ENCODE measurements around the gene MBOAT1.

MBOAT1 gene

DNA sequence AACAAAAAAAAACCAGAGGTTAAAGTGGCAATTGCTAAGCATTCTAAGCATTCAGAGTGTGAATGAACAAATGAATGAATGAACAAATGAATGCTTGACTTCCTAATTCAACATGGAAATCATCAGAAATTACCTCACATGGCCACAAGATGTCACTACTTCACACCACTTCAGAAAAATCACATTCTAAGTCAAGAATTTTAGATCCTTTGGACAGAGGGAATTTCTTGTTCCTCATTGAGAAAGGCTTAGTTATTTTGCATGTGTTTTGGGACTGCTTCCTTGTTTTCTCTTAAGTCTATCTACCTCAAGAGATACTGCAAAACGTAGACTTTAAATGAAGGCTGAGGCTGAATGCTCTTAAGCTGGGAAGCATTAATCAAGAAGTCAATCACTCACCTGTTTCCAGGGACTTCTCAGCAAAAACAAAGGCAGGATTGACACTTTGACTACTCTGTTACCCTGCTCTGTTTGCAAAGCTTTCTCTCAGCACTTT, 120.2 kb downstream of the MBOAT1 start:
- no peaks in the 10 kb centered on the region for H3K36me3 ChIP-seq (ENCODE audit: insufficient read depth, low read length)
- peak overlapping the region; percentile 11; the same call in 1 of the 2 replicates for H3K9ac ChIP-seq (ENCODE audit: low read depth, low read length)
- no peak overlapping the region for H3K4me3 ChIP-seq (ENCODE audit: low read length)
- peak overlapping the region; percentile 70 for H3K27ac ChIP-seq (ENCODE audit: low read depth, low read length)
- peaks cover 20% of the 10 kb centered on the region for H3K4me1 ChIP-seq (ENCODE audit: insufficient read depth, low read length)
- 0% methylated on average over 1 of the region's 1 CpG for WGBS
- peaks cover 3% of the 10 kb centered on the region; the same call in 1 of the 2 replicates for H3K9me3 ChIP-seq (ENCODE audit: insufficient read depth, low read depth, low read length)
- no peaks in the 10 kb centered on the region for H3K27me3 ChIP-seq (ENCODE audit: insufficient read depth, low read length)

DNA sequence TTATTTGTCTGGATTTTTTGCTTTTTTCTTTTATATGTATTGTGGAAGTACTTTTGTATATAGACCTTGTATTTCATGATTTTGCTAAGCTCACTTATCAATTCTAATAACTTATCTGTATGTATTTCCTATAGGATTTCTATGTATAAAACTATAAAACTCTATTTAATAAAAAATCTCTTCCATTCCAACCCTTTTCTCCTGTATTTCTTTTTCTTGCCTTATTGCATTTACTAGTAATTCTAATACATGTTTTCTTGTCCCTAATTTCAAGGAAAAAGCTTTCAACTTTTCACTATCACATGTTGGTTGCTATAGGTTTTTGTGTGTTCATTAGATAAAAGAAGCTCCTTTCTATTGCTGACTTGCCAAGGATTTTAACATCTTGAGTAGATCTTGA, 125.3 kb downstream of the MBOAT1 start:
- H3K4me3 ChIP-seq (ENCODE audit: low read length) = no peak overlapping the region
- peaks cover 10% of the 10 kb centered on the region; the same call in 1 of the 2 replicates for H3K9me3 ChIP-seq (ENCODE audit: insufficient read depth, low read depth, low read length)
- no peak overlapping the region for H3K27ac ChIP-seq (ENCODE audit: low read depth, low read length)
- H3K9ac ChIP-seq (ENCODE audit: low read depth, low read length) = no peak overlapping the region
- H3K27me3 ChIP-seq (ENCODE audit: insufficient read depth, low read length) = no peaks in the 10 kb centered on the region
- no peaks in the 10 kb centered on the region for H3K4me1 ChIP-seq (ENCODE audit: insufficient read depth, low read length)
- H3K36me3 ChIP-seq (ENCODE audit: insufficient read depth, low read length) = no peaks in the 10 kb centered on the region

DNA sequence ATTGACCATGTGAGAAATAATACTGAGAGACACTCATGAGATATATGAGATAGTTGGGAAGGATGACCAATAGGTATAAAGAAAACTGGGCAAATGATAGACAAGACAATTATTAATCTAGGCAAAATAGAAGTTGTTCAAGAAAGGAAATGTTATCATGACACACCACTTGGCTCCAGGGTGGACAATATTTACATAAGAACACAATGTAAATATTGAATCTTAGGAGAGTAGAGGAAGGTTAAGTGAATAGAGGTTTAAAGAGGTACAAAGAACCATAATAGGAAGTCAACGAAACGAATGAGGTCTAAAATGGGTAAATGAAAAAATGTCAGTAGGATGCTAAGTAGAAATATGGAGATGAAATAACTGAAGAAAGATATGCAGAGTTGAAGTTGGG, 126.5 kb downstream of the MBOAT1 start:
- no peaks in the 10 kb centered on the region for H3K36me3 ChIP-seq (ENCODE audit: insufficient read depth, low read length)
- H3K27me3 ChIP-seq (ENCODE audit: insufficient read depth, low read length) = no peaks in the 10 kb centered on the region

DNA sequence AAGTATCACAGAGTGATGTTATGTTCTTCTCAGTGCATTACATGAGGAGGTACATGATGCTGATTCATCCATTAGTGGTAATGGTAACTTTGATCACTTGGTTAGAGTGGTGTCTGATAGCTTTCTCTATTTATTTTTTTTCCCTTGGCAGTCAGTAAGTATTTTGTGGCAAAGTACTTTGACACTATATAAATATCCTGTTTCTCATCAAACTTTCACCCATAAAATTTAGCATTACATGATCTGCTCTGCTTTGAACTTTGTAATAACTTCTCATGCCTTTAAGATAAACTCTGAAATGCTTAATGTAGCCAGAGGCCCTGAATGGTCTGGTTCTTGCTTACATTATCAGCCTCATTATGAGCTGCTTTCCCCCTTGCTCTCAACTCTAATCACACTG, 127.9 kb downstream of the MBOAT1 start:
- no peak overlapping the region for H3K27ac ChIP-seq (ENCODE audit: low read depth, low read length)
- no peak overlapping the region for H3K4me3 ChIP-seq (ENCODE audit: low read length)
- peaks cover 10% of the 10 kb centered on the region; the same call in 1 of the 2 replicates for H3K9me3 ChIP-seq (ENCODE audit: insufficient read depth, low read depth, low read length)
- H3K4me1 ChIP-seq (ENCODE audit: insufficient read depth, low read length) = no peaks in the 10 kb centered on the region
- H3K36me3 ChIP-seq (ENCODE audit: insufficient read depth, low read length) = no peaks in the 10 kb centered on the region
- no peaks in the 10 kb centered on the region for H3K27me3 ChIP-seq (ENCODE audit: insufficient read depth, low read length)
- no peak overlapping the region for H3K9ac ChIP-seq (ENCODE audit: low read depth, low read length)

More for the DNA sequence above, 126.5 kb downstream of the MBOAT1 start:
- no peak overlapping the region for H3K4me3 ChIP-seq (ENCODE audit: low read length)
- H3K9me3 ChIP-seq (ENCODE audit: insufficient read depth, low read depth, low read length) = peaks cover 10% of the 10 kb centered on the region; the same call in 1 of the 2 replicates
- 93% methylated on average over 2 of the region's 2 CpGs for WGBS
- H3K9ac ChIP-seq (ENCODE audit: low read depth, low read length) = no peak overlapping the region
- no peak overlapping the region for H3K27ac ChIP-seq (ENCODE audit: low read depth, low read length)
- no peaks in the 10 kb centered on the region for H3K4me1 ChIP-seq (ENCODE audit: insufficient read depth, low read length)

DNA sequence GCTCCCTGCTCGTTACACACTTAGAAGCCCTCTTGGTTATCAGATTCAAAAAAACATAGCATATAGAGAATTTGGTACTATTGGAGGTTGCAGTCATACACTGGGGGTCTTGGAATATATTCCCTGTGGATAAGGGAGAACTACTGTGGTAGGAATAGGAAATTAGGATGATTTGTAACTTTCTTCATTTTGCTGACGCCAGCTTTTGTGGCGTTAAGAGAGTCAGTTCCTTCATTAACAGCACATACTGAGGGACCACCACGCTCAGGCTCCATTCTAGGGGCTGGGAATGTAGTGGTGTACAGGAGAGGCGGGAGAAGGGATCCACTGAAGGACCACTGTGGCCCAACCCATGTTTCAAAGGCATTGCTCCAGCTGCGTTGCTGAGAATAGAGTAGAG, 140.3 kb downstream of the MBOAT1 start:
- Histone ChIP-seq H3K27me3 (ENCODE audit: insufficient read depth, low read length) (no peaks in the 10 kb centered on the region), H3K36me3 (ENCODE audit: insufficient read depth, low read length) (no peaks in the 10 kb centered on the region), H3K27ac (ENCODE audit: low read depth, low read length) (no peak overlapping the region), H3K9ac (ENCODE audit: low read depth, low read length) (no peak overlapping the region), H3K4me3 (ENCODE audit: low read length) (no peak overlapping the region), H3K9me3 (ENCODE audit: insufficient read depth, low read depth, low read length) (peaks cover 10% of the 10 kb centered on the region; the same call in 1 of the 2 replicates), H3K4me1 (ENCODE audit: insufficient read depth, low read length) (no peaks in the 10 kb centered on the region)
- WGBS = 92% methylated on average over 6 of the region's 6 CpGs

DNA sequence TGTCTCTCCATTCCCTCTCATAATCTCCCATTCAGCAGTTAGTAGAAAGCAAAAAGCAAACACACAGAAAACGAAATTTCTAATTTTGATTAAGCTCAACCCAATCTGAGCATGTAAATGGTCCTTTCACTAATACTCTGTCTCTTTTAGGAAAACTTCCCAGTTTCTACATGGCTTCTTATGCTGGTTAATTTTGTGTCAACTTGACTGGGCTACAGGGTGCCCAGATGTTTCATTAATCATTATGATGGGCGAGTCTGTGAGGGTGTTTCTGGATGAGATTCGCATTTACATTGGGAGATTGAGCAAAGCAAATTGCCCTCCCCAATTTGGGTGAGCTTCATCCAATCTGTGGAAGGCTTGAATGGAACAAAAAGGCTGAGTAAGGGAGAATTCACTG, 142.2 kb downstream of the MBOAT1 start:
- no peak overlapping the region for H3K27ac ChIP-seq (ENCODE audit: low read depth, low read length)
- WGBS = 87% methylated on average over 3 of the region's 3 CpGs
- no peaks in the 10 kb centered on the region for H3K4me1 ChIP-seq (ENCODE audit: insufficient read depth, low read length)
- no peaks in the 10 kb centered on the region for H3K36me3 ChIP-seq (ENCODE audit: insufficient read depth, low read length)
- no peaks in the 10 kb centered on the region for H3K27me3 ChIP-seq (ENCODE audit: insufficient read depth, low read length)
- H3K9me3 ChIP-seq (ENCODE audit: insufficient read depth, low read depth, low read length) = peaks cover 10% of the 10 kb centered on the region; the same call in 1 of the 2 replicates
- H3K4me3 ChIP-seq (ENCODE audit: low read length) = no peak overlapping the region
- H3K9ac ChIP-seq (ENCODE audit: low read depth, low read length) = no peak overlapping the region

DNA sequence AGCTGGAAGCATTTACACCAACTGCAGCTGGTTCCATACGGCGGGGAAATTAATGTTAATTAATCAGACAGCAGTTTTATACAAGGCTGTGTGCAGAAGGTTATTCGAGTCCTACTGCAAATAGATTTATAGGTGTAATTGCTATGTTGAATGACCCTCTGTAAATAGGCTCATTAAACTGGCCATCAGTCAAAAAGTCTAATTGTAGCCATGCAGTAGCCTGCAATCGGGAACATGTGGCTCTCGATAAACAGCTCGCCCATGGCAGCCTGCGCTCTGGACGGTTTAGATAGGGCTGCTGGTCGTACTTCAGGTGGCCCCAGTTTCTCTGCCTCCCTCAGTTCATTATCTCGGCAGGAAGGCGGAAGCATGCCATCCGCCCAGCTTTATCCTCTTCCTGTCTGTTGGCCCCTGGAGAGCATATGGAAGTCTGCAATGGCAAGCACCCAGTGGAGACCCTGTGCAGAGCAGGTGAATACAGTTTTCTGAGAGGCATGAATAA, 143.2 kb downstream of the MBOAT1 start:
- no peaks in the 10 kb centered on the region for H3K4me1 ChIP-seq (ENCODE audit: insufficient read depth, low read length)
- H3K4me3 ChIP-seq (ENCODE audit: low read length) = no peak overlapping the region
- no peaks in the 10 kb centered on the region for H3K27me3 ChIP-seq (ENCODE audit: insufficient read depth, low read length)
- no peak overlapping the region for H3K9ac ChIP-seq (ENCODE audit: low read depth, low read length)
- no peaks in the 10 kb centered on the region for H3K36me3 ChIP-seq (ENCODE audit: insufficient read depth, low read length)
- no peak overlapping the region for H3K27ac ChIP-seq (ENCODE audit: low read depth, low read length)
- 93% methylated on average over 12 of the region's 12 CpGs for WGBS
- peaks cover 10% of the 10 kb centered on the region; the same call in 1 of the 2 replicates for H3K9me3 ChIP-seq (ENCODE audit: insufficient read depth, low read depth, low read length)

DNA sequence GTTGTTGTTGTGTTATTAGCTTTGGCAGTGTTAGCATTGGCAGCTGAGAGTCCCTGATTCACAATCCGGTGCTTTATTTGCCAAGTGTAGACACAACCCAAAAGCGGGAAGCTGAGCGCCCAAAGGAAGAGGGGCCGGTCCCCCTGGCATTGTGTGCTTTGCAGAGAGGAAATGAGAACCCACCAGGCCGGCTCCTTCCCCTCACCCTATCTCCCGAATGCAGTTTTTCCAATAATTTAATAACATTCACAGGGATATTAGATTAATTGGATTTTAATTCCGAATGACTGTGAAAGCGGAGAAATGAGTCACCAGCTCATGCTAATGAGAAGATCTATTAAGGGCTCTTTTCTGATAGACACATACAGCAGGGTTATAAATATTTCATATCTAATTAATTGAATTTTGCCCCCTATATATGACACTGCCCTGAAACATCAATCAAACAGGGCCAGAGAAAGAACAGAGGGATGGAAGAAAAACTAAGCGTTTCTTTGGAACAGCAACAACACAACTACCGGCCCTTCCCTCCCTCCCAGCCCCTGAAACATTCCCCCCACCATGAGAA, 143.8 kb downstream of the MBOAT1 start:
- Histone ChIP-seq H3K4me1 (ENCODE audit: insufficient read depth, low read length) (no peaks in the 10 kb centered on the region), H3K9me3 (ENCODE audit: insufficient read depth, low read depth, low read length) (peaks cover 10% of the 10 kb centered on the region; the same call in 1 of the 2 replicates), H3K4me3 (ENCODE audit: low read length) (no peak overlapping the region), H3K27me3 (ENCODE audit: insufficient read depth, low read length) (no peaks in the 10 kb centered on the region), H3K36me3 (ENCODE audit: insufficient read depth, low read length) (no peaks in the 10 kb centered on the region), H3K9ac (ENCODE audit: low read depth, low read length) (no peak overlapping the region), H3K27ac (ENCODE audit: low read depth, low read length) (no peak overlapping the region)
- 90% methylated on average over 6 of the region's 10 CpGs for WGBS

DNA sequence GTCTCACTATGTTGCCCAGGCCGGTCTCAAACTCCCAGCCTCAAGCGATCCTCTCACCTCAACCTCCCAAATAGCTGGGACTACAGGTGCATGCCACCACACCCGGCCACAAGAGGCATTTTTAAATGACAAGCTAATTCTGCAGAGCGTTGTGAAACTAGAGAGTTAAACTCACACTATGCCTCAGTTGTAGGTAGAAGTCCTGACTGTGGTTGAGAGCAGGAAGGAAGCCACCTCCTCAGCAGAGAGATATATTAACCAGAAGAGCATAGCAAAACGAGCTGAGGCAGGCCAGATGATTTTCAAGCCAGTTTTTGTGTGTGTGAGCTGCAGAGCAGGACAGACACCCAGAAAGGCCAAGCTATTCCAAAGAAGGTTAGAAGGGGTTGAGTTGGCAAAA, 150.3 kb downstream of the MBOAT1 start:
- Histone ChIP-seq H3K27me3 (ENCODE audit: insufficient read depth, low read length) (no peaks in the 10 kb centered on the region), H3K4me3 (ENCODE audit: low read length) (no peak overlapping the region), H3K9me3 (ENCODE audit: insufficient read depth, low read depth, low read length) (no peaks in the 10 kb centered on the region), H3K27ac (ENCODE audit: low read depth, low read length) (no peak overlapping the region), H3K9ac (ENCODE audit: low read depth, low read length) (no peak overlapping the region), H3K36me3 (ENCODE audit: insufficient read depth, low read length) (no peaks in the 10 kb centered on the region), H3K4me1 (ENCODE audit: insufficient read depth, low read length) (no peaks in the 10 kb centered on the region)
- WGBS = 90% methylated on average over 5 of the region's 5 CpGs

DNA sequence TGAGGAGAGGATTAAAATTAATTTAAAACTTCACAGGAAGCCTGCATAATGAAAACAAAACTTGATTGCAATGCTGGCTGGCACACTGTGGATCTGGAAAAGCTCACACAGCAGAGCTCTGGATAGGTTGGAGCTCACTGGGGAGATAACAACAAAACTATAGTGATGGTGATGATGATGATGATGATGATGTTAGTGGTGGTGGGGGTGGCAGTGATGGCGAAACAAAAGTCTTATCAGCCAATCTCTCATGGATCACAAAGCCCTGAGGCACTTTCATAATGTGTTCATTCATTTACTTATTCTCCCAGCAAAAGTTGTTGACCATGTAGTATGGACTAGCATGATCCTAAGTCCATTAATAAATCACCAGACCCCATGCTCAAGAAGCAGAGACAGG, 152.0 kb downstream of the MBOAT1 start:
- Histone ChIP-seq H3K27me3 (ENCODE audit: insufficient read depth, low read length) (no peaks in the 10 kb centered on the region), H3K9me3 (ENCODE audit: insufficient read depth, low read depth, low read length) (no peaks in the 10 kb centered on the region), H3K9ac (ENCODE audit: low read depth, low read length) (no peak overlapping the region), H3K27ac (ENCODE audit: low read depth, low read length) (no peak overlapping the region), H3K4me1 (ENCODE audit: insufficient read depth, low read length) (no peaks in the 10 kb centered on the region), H3K4me3 (ENCODE audit: low read length) (no peak overlapping the region), H3K36me3 (ENCODE audit: insufficient read depth, low read length) (no peaks in the 10 kb centered on the region)
- no CpG with 5 or more reads among the region's 1 CpG for WGBS

DNA sequence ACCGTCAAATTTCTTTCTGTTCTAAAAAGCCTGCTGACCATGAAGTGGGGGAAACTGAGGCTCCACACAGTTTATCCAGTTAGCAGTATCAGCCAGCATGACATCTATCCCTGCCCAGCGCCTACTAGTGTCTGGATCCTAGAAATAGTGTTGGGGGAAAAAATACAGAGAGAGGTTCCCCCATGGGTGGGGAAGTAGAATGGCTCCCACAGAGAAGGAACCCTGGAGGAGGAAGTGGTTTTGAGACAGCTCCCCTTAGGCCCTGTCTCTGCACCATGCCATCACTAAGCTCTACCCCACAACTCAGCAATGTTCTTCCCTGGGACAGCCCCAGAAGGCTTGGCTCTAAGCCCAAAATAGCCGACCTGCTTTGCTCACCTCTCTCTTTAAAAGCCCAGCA, 153.4 kb downstream of the MBOAT1 start:
- Histone ChIP-seq H3K9ac (ENCODE audit: low read depth, low read length) (no peak overlapping the region), H3K9me3 (ENCODE audit: insufficient read depth, low read depth, low read length) (no peaks in the 10 kb centered on the region), H3K4me1 (ENCODE audit: insufficient read depth, low read length) (no peaks in the 10 kb centered on the region), H3K27me3 (ENCODE audit: insufficient read depth, low read length) (no peaks in the 10 kb centered on the region), H3K4me3 (ENCODE audit: low read length) (no peak overlapping the region), H3K27ac (ENCODE audit: low read depth, low read length) (no peak overlapping the region), H3K36me3 (ENCODE audit: insufficient read depth, low read length) (no peaks in the 10 kb centered on the region)
- WGBS = 94% methylated on average over 3 of the region's 3 CpGs

All from HUES64 (cell line).